HG02852 (cell line): ENCODE results near the gene IFIT5.
"Not testable (repeated sequence)": the region's sequence is repeated elsewhere in the genome, so short reads cannot be mapped to it uniquely, and the experiment has no call there.

Experiments used
- ATAC-seq: cut with Tn5 transposase; IDR thresholded peaks from one replicate; pipeline ENCODE4 v1.9.1; 2021; ENCODE audit warnings: mild to moderate bottlenecking, moderate library complexity; ENCODE audit not compliant: unreplicated experiment

IFIT5 gene

GRCh38 chr10:89392974-89393373 lies 21.4 kb upstream of the IFIT5 start:
- ATAC-seq, result peak; percentile 41

GRCh38 chr10:89393898-89394297 lies 20.5 kb upstream of the IFIT5 start:
- ATAC-seq, result no peak

GRCh38 chr10:89395141-89395540 lies 19.2 kb upstream of the IFIT5 start:
- no peak for ATAC-seq

GRCh38 chr10:89398003-89398749 lies 16.2 kb upstream of the IFIT5 start:
- no peak for ATAC-seq

- no peak for ATAC-seq
Measured at GRCh38 chr10:89399956-89400355, 14.4 kb upstream of the IFIT5 start.

GRCh38 chr10:89403043-89403442 lies 11.3 kb upstream of the IFIT5 start:
- ATAC-seq, result no peak

GRCh38 chr10:89404104-89405047 lies 10.0 kb upstream of the IFIT5 start:
- no peak for ATAC-seq

GRCh38 chr10:89406178-89406577 lies 8.2 kb upstream of the IFIT5 start:
- not testable (repeated sequence) for ATAC-seq

- ATAC-seq, result not testable (repeated sequence)
Measured at GRCh38 chr10:89407792-89408191, 6.6 kb upstream of the IFIT5 start.

GRCh38 chr10:89409282-89409681 lies 5.1 kb upstream of the IFIT5 start:
- not testable (repeated sequence) for ATAC-seq

- not testable (repeated sequence) for ATAC-seq
Measured at GRCh38 chr10:89410551-89410950, 3.8 kb upstream of the IFIT5 start.

GRCh38 chr10:89411135-89411534 lies 3.2 kb upstream of the IFIT5 start:
- ATAC-seq, result not testable (repeated sequence)

- not testable (repeated sequence) for ATAC-seq
Measured at GRCh38 chr10:89412276-89412675, 2.1 kb upstream of the IFIT5 start.

GRCh38 chr10:89413398-89413912 lies 913 bp upstream of the IFIT5 start:
- no peak for ATAC-seq

GRCh38 chr10:89414879-89415821 lies 782 bp downstream of the IFIT5 start:
- ATAC-seq, result peak; percentile 40

- ATAC-seq, result no peak
Measured at GRCh38 chr10:89416465-89416864, 2.1 kb downstream of the IFIT5 start.

- no peak for ATAC-seq
Measured at GRCh38 chr10:89419548-89419947, 5.2 kb downstream of the IFIT5 start.

GRCh38 chr10:89421018-89421476 lies 6.7 kb downstream of the IFIT5 start:
- ATAC-seq, result no peak

- ATAC-seq, result no peak
Measured at GRCh38 chr10:89425000-89425399, 10.6 kb downstream of the IFIT5 start.

- ATAC-seq, result no peak
Measured at GRCh38 chr10:89426230-89426868, 12.0 kb downstream of the IFIT5 start.
